HG03469 (cell line): Measurements from ENCODE around the gene AKR1E2.

Source experiments
- ATAC-seq: cut with Tn5 transposase; IDR thresholded peaks from one replicate; pipeline ENCODE4 v1.9.1; 2021; ENCODE audit warnings: mild to moderate bottlenecking, moderate library complexity, moderate number of reproducible peaks; ENCODE audit not compliant: unreplicated experiment

AKR1E2 gene

GRCh38 chr10:4825868-4826791 lies at the start of gene AKR1E2:
TSS of gene AKR1E2 (plus strand) at chr10:4826207. CDS start at chr10:4826325, 118 bp downstream.
- ATAC-seq: no peak

DNA sequence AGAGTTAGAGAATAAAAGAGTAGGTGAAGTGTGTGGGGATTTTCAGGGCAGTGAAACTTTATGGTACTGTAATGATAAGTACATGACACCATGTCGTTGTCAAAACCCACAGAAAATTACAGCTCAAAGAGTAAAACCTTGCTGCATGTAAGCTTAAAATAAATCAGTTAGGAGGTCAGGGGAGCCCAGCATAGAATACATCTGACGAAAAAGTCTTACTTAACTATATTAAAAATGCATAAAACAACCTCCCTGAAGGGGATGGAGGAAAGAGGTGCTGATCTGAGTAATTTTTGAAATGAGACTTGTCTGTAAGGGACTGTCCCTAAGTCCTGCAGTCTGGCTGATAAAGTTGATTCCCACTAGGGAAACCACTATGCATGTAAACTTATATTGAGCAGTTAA lies 49.8 kb upstream of the AKR1E2 start:
- no peak for ATAC-seq

DNA sequence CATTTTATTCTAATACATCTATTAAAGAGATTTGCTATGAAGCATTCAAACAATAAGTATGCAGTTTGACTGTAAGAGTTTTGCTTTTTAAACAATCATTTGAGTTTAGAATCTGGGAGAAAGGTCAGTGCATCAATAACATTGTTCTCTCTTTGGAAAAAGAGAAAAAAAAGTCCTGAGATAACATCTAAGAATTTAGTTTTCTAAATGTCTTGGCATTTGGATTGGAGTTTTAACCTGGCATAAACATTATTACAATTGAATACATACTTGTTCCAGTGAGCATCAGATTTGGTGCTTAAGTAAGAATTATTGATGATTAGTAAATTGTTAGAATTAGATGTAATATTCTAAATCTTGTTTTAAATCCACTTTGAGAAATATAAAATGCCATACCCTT lies 47.2 kb upstream of the AKR1E2 start:
- ATAC-seq: no peak

DNA sequence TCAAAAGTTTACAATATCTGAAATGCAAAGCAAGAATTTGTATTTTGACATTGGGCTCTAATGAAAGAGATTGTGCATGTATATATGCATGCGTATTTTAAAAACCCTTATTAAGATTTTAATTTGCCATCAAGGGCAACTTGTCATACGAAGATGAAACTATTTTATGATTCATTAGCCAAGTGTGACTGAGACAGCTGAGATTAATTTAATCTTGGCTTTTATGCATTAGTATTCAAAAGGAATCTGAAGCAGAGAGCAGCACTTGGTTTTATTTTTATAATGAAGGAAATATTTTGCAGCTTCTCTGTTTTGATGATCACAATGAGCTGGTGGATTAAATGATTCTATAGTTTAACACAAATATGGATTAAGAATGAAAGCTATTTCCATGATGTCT lies 45.9 kb upstream of the AKR1E2 start:
- ATAC-seq: no peak

DNA sequence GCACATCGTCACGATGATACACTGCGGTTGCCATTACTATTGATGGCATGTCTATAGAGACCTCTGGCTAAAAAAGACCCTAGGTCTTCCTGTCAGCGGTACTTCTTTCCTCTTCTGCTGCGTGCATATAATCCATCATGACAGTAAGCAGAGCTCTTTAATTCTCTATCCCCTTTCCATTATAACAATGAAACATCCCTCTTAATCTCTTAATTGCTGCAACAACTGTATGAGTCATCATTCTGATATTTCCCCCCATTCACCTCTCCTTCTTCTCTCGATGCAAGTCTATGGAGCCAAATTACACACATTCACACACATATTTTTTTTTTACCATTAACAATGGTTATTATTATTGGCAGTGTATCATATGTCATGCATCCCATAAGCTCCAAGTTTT lies 45.2 kb upstream of the AKR1E2 start:
- no peak for ATAC-seq

- no peak for ATAC-seq
Measured at GRCh38 chr10:4781955-4782354, 44.1 kb upstream of the AKR1E2 start.

DNA sequence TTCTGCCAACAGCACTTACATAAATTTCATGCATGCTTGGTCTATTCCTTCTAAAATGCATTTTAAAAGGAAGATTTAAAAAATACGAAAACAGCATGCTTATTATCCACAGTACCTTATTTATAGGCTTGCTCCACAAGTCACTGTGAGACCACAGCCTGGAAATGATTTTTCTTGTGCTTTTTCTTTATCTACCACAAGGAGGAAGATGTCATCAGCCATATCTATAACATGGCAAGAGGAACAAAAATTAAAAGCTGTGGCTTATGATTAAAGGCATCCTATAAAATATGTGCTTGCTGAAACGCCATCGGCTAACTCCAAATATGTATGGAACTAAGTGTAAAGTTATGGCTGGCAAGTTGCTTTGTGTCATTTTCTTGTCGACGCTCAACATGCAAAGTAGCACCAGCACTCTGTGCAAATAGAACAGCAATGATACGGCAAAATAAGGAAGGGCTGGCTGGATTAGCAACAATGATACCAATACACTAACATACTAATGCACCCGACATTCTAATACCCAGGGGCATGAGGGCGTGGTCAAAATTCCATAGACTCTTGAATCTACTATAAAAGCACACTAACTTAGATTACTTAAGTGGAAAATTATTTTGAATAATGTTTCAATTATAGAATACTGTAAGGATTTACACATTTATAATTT lies 41.2 kb upstream of the AKR1E2 start:
- no peak for ATAC-seq

GRCh38 chr10:4786043-4786839 lies 39.8 kb upstream of the AKR1E2 start:
- no peak for ATAC-seq

- ATAC-seq: no peak
Measured at GRCh38 chr10:4790045-4790444, 36.0 kb upstream of the AKR1E2 start.

- no peak for ATAC-seq
Measured at GRCh38 chr10:4790922-4791321, 35.1 kb upstream of the AKR1E2 start.

DNA sequence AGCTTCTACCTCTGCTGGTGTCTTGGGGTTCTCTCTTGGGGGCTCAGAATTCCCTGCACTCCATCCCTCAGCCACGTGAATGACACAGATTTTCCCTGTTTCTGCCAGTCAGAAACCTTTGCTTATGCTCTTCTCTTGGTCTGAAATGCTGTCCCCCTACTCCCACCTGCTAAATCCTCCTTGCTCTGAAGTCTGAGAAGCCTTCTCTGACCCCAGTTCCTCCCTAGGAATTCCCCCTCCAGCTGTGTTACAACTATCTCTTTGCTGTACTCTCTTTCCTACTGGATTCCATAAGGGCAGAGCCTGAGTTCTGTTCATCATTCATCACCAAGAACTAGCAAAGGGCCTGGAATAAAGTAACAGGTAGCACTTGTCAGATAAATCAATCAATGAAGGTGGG lies 33.6 kb upstream of the AKR1E2 start:
- no peak for ATAC-seq

GRCh38 chr10:4801405-4801804 lies 24.6 kb upstream of the AKR1E2 start:
- no peak for ATAC-seq

DNA sequence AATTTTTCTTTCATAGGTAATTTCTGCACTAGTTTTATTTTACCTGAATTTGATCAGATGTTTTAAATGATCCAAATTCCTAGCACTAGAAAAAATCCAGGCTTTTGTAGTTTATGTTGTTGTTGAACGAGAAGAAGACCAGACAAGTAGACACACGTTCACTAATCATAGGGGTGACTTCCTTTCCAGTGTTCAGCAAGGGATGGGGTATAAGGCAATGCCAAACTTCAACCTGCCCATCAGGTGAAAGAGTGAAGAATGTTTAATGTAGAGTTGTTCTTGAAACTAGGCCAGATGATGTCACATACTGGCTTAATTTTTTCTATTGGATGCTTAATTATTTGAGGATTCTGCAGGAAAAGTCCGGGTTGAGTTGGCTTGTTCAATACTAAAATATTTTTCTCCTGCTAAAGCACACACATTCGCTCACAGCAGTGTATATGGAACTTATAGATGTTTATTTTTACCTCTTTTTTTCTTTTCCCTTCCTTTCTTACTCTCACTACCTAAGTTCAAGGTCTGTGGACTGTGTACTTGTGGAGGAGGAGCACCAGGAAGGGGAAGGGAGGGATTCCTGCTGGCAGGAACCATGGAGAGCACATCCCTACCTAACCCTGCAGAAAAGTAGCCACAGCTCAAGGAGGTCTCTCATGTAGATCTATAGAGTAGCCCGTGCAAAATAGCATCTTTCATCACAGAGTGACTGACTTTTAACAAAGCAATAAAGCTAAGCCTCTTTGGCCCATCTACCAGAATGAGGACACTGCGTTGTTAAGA lies 23.1 kb upstream of the AKR1E2 start:
- ATAC-seq: no peak

DNA sequence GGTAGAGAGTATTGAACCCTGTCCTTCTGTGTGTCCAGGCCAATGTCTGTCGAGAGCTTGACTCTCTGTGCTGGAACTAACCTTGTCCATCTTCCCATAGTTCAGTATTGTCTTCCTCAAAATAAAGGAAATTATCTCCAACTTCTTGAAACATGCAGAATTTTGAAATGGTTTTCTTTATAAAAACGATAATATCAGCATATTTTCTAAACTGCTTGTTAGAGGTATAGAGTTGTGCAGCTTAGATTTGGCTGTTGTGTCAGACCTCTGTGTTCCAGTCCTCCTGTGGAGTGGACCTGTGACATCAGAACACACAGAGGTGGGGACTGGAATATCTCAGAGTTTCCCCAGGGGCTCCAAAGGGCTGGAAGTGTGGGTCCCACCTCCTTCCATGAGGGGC lies 22.2 kb upstream of the AKR1E2 start:
- no peak for ATAC-seq

DNA sequence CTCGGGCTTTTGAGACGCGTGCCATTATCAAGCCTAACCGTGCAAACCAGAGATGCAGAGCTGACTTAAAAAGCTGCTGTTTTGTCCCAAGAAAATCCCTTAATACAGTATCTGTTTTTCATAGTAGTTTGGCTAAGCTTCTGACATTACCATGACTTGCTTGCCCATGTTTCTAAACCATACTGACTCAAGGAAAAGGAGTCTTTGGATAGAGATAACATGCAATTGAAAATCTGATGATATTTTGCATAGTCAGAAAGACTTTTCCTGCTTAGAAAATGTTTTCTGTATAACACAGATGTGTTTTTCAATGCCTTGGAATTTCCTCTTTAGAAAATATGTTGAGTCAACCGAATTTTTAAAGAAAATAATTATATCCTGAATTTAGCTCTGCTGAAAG lies 21.5 kb upstream of the AKR1E2 start:
- ATAC-seq: no peak

GRCh38 chr10:4806534-4806933 lies 19.5 kb upstream of the AKR1E2 start:
- no peak for ATAC-seq

- peak; percentile 46 for ATAC-seq
Measured at GRCh38 chr10:4807761-4808507, 18.1 kb upstream of the AKR1E2 start.

- ATAC-seq: no peak
Measured at GRCh38 chr10:4809156-4809555, 16.9 kb upstream of the AKR1E2 start.

- ATAC-seq: no peak
Measured at GRCh38 chr10:4810092-4810491, 15.9 kb upstream of the AKR1E2 start.

DNA sequence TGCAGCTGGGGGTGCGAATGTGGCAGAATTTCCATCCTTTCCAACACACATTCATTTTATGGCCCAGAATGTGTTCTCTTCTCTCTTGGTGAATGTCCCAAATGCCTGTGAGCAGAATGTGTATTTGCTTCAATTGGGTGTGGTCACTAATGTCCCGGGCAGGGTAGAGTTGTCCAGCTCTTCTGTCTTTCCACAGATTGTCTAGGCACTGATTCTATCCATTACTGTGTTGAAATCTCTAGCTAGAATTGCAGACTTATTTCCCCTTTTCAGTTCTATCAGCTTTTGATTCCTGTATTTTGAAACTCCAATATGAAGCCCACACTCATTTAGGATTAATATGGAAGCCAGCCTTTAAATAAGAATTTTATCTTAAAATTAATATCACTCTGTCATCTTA lies 14.0 kb upstream of the AKR1E2 start:
- ATAC-seq: no peak
